PC-3 (cell line): ENCODE data around the gene CCDC183. TPM values are rescaled to one million over a fixed set of nuclear protein-coding genes. Genes with fewer than 3 reads are reported as not detected.

Source experiments
- ATAC-seq: fragments of 200-7000 bp; cut with Tn5 transposase; 2 replicates; pipeline ENCODE4 v1.9.1; 2020; ENCODE audit warnings: mild to moderate bottlenecking, moderate library complexity
- BruUV-seq: library from RNA; stranded (reverse); fragments of 400-500 nt; replicated peaks from 2 replicates; lab custom pipeline; 2021; lab: Mats Ljungman, UMichigan
- CTCF ChIA-PET: fragments of 300-600 bp; sonication (Branson Sonifier 250); formaldehyde crosslinking; loops from one replicate; lab custom pipeline; 2022; ENCODE audit warnings: antibody characterized with exemption; lab: Charles Lee
- POLR2A ChIA-PET: fragments of 300-600 bp; sonication (Branson Sonifier 250); formaldehyde crosslinking; loops from one replicate; lab custom pipeline; 2022; ENCODE audit warnings: antibody characterized with exemption; ENCODE audit not compliant: unreplicated experiment; lab: Charles Lee
- DNase-seq: peaks from one replicate; pipeline ENCODE4 v3.0.0-alpha.2; 2015
- H2AFZ ChIP-seq: fragments of 300-600 bp; sonication (generic); 2 replicates; pipeline ENCODE4 v1.6.0; 2016; ENCODE audit warnings: antibody characterized with exemption, low read length
- H3F3A ChIP-seq: fragments of 300-600 bp; sonication (generic); one replicate; pipeline ENCODE4 v1.6.0; 2017; ENCODE audit warnings: antibody characterized with exemption, low read length, control low read depth, mild to moderate bottlenecking; ENCODE audit not compliant: unreplicated experiment
- H3K27ac ChIP-seq: fragments of 300-600 bp; sonication (generic); 2 replicates; pipeline ENCODE4 v1.5.1; 2016; ENCODE audit warnings: mild to moderate bottlenecking, low read length
- H3K27me3 ChIP-seq: fragments of 300-600 bp; sonication (generic); 2 replicates; pipeline ENCODE4 v1.6.1; 2016; ENCODE audit warnings: low read length, mixed read lengths
- H3K36me3 ChIP-seq: fragments of 300-600 bp; sonication (generic); 2 replicates; pipeline ENCODE4 v1.6.1; 2016; ENCODE audit warnings: low read depth, mixed run types, low read length, mixed read lengths
- H3K4me1 ChIP-seq: fragments of 300-600 bp; sonication (generic); 2 replicates; pipeline ENCODE4 v1.5.1; 2016; ENCODE audit warnings: low read length; ENCODE audit not compliant: insufficient read depth
- H3K4me2 ChIP-seq: fragments of 300-600 bp; sonication (generic); 2 replicates; pipeline ENCODE4 v1.6.0; 2016; ENCODE audit warnings: low read length
- H3K4me3 ChIP-seq: fragments of 300-600 bp; sonication (generic); 2 replicates; pipeline ENCODE4 v1.5.1; 2016; ENCODE audit warnings: mild to moderate bottlenecking, low read length, mixed read lengths
- H3K79me2 ChIP-seq: fragments of 300-600 bp; sonication (generic); 2 replicates; pipeline ENCODE4 v1.6.1; 2017; ENCODE audit warnings: low read length, mixed read lengths
- H3K9ac ChIP-seq: fragments of 300-600 bp; sonication (generic); 2 replicates; pipeline ENCODE4 v1.6.0; 2016; ENCODE audit warnings: mild to moderate bottlenecking, low read length
- H3K9me2 ChIP-seq: fragments of 300-600 bp; sonication (generic); replicated peaks from 2 replicates; pipeline ENCODE4 v1.6.1; 2016; ENCODE audit warnings: mixed run types, low read length, mixed read lengths
- H3K9me3 ChIP-seq: fragments of 300-600 bp; sonication (generic); 2 replicates; pipeline ENCODE4 v1.6.1; 2016; ENCODE audit warnings: low read length, mixed read lengths
- H4K20me1 ChIP-seq: fragments of 300-600 bp; sonication (generic); 2 replicates; pipeline ENCODE4 v1.6.1; 2016; ENCODE audit warnings: low read length, mixed read lengths
- EZH2 ChIP-seq: fragments of 300-600 bp; sonication (generic); IDR thresholded peaks from one replicate; pipeline ENCODE4 v1.6.1; 2017; ENCODE audit warnings: antibody characterized with exemption, mild to moderate bottlenecking, low read length; ENCODE audit not compliant: unreplicated experiment
- EZH2phosphoT487 ChIP-seq: fragments of 300-600 bp; sonication (generic); IDR thresholded peaks from 2 replicates; pipeline ENCODE4 v1.6.1; 2018; ENCODE audit warnings: mild to moderate bottlenecking, antibody characterized with exemption, low read length, borderline replicate concordance
- intact Hi-C: fragments of 100-400 bp; cut with micrococcal nuclease; formaldehyde crosslinking; loops from 2 replicates; pipeline ENCODE4 v1.9.0; 2023
- total RNA-seq: library from RNA; depleted of rRNA; stranded (reverse); fragments of >200 nt; gene quantifications from 2 replicates; pipeline ENCODE4 v1.2.3, GENCODE V29; 2014
- TF ChIP-seq, protein P1 (sequence below): fragments of 300-600 bp; sonication (generic); conservative IDR thresholded peaks from 2 replicates; pipeline ENCODE4 v1.5.1; 2017; ENCODE audit warnings: antibody characterized with exemption, low read depth, mild to moderate bottlenecking, low read length

Gene CCDC183
- total RNA-seq, 1 experiment from 2014 or later, result 0.87 TPM

DNA sequence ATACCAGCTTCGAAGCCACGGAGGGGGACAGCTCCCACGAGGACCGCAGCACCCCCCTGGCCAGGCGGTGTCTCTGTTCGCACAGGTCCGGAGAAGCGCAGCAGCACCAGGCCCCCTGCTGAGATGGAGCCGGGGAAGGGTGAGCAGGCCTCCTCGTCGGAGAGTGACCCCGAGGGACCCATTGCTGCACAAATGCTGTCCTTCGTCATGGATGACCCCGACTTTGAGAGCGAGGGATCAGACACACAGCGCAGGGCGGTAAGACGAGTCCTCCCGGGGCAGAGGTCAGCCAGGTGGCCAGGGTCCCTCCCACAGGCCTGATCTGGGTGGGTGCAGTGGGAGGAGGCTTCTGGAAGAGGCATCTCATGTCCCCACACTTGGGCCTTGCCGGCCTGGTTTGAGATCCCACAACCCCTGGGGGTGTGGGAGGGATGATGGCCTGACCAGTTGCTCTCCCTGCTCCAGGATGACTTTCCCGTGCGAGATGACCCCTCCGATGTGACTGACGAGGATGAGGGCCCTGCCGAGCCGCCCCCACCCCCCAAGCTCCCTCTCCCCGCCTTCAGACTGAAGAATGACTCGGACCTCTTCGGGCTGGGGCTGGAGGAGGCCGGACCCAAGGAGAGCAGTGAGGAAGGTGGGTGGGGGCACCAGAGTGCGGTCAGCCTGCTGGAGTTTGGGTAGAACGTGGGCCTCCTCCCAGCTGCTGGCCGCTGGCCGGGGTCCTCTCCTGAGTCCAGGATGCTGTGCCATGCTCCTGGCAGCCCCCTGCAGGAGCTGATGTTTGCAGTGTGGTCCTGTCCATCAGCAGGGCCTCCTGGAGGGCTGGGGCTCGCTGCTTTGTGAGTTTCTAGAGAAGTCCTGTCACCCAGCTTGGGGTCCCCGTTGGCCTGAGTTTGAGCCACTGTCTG lies 43.3 kb downstream of the CCDC183 start:
- no peaks in the 10 kb centered on the region for H4K20me1 ChIP-seq
- ChIA-PET POLR2A (no interaction called here), CTCF (no interaction called here)
- intact Hi-C loops, result loop anchor here (10.0 kb wide), 1 partner anchor 155 kb away; the partner anchor contains the start of genes CLIC3 and PAXX
- H3K79me2 ChIP-seq, result no peaks in the 10 kb centered on the region
- no peak overlapping the region for H3K4me3 ChIP-seq
- H3K36me3 ChIP-seq, result no peaks in the 10 kb centered on the region
- ATAC-seq (no peak), DNase-seq (no peak)
- TF ChIP-seq EZH2phosphoT487 (no peak), EZH2 (no peak)
- TF ChIP-seq, protein P1, sequence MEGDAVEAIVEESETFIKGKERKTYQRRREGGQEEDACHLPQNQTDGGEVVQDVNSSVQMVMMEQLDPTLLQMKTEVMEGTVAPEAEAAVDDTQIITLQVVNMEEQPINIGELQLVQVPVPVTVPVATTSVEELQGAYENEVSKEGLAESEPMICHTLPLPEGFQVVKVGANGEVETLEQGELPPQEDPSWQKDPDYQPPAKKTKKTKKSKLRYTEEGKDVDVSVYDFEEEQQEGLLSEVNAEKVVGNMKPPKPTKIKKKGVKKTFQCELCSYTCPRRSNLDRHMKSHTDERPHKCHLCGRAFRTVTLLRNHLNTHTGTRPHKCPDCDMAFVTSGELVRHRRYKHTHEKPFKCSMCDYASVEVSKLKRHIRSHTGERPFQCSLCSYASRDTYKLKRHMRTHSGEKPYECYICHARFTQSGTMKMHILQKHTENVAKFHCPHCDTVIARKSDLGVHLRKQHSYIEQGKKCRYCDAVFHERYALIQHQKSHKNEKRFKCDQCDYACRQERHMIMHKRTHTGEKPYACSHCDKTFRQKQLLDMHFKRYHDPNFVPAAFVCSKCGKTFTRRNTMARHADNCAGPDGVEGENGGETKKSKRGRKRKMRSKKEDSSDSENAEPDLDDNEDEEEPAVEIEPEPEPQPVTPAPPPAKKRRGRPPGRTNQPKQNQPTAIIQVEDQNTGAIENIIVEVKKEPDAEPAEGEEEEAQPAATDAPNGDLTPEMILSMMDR, result no peak
- peaks cover 10% of the 10 kb centered on the region; the same call in 1 of the 2 replicates for H3K4me1 ChIP-seq
- no TSS peak for BruUV-seq
- H3K4me2 ChIP-seq, result no peak overlapping the region
- H3F3A ChIP-seq, result no peaks in the 10 kb centered on the region
- no peaks in the 10 kb centered on the region for H3K9me2 ChIP-seq
- H2AFZ ChIP-seq, result no peak overlapping the region
- no peaks in the 10 kb centered on the region for H3K9me3 ChIP-seq
- H3K27ac ChIP-seq, result no peak overlapping the region
- H3K27me3 ChIP-seq, result no peaks in the 10 kb centered on the region
- H3K9ac ChIP-seq, result no peak overlapping the region

DNA sequence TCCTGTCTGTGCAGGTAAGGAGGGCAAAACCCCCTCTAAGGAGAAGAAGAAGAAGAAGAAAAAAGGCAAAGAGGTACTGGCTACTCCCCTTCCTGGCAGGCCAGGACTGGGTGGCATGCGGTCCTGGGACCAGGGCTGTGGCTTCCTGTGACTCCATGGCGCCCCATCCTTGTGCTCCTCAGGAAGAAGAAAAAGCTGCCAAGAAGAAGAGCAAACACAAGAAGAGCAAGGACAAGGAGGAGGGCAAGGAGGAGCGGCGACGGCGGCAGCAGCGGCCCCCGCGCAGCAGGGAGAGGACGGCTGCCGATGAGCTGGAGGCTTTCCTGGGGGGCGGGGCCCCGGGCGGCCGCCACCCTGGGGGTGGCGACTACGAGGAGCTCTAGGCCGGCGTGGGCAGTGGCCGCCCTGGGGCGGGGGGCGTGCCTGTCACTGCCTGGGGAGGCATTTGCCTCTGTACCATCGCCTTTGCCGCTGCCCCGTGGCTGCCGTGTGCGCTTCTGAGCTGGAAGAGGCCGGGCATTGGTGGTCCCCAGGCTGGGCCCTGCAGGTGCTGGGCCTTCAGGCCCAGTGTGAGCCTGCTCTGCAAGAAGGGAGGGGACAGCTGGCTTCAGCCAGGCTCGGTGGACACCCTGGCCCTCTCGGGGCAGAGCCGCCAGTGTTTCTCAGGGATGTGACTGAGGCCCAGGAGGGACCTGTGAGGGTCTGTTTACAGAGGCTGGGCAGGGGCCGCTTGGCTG lies 44.2 kb downstream of the CCDC183 start:
- Histone ChIP-seq H3K9ac (no peak overlapping the region), H2AFZ (no peak overlapping the region), H3K9me3 (no peaks in the 10 kb centered on the region), H3K9me2 (no peaks in the 10 kb centered on the region), H3K79me2 (no peaks in the 10 kb centered on the region), H3K4me1 (peaks cover 10% of the 10 kb centered on the region; the same call in 1 of the 2 replicates), H3K27me3 (no peaks in the 10 kb centered on the region), H3K36me3 (no peaks in the 10 kb centered on the region), H3F3A (no peaks in the 10 kb centered on the region), H3K4me2 (no peak overlapping the region), H4K20me1 (no peaks in the 10 kb centered on the region), H3K27ac (no peak overlapping the region), H3K4me3 (no peak overlapping the region)
- ChIA-PET POLR2A (interaction anchor here (0.6 kb wide), 1 partner anchor 40 kb away, joined by 6 read pairs; no protein-coding TSS in a partner anchor), CTCF (no interaction called here)
- BruUV-seq, result TSS peak; percentile 42
- no peak for TF ChIP-seq EZH2
- TF ChIP-seq, protein P1, result no peak
- no peak for TF ChIP-seq EZH2phosphoT487
- no peak for DNase-seq
- ATAC-seq, result no peak
- intact Hi-C loops, result loop anchor here (10.0 kb wide), 1 partner anchor 154 kb away; the partner anchor contains the start of genes CLIC3 and PAXX
